Caco-2 (cell line): Measurements from ENCODE around the gene MICAL3. TPM values are rescaled to one million over a fixed set of nuclear protein-coding genes. Genes with fewer than 3 reads are reported as not detected.

Source experiments
- BruUV-seq: library from RNA; stranded (reverse); fragments of 400-500 nt; replicated peaks from 2 replicates; lab custom pipeline; 2021; lab: Mats Ljungman, UMichigan
- CTCF ChIA-PET: fragments of 300-600 bp; sonication (Branson Sonifier 250); formaldehyde crosslinking; loops from one replicate; lab custom pipeline; 2022; ENCODE audit warnings: antibody characterized with exemption; lab: Charles Lee
- POLR2A ChIA-PET: fragments of 300-600 bp; sonication (Branson Sonifier 250); formaldehyde crosslinking; loops from one replicate; lab custom pipeline; 2022; ENCODE audit warnings: antibody characterized with exemption; lab: Charles Lee
- DNase-seq, 2 experiments: peaks; one replicate each; pipeline versions ENCODE4 v3.0.0 to v3.0.0-alpha.2; 2020 to 2022
- H3K27me3 ChIP-seq: replicated peaks from 2 replicates; pipeline ENCODE4 v1.6.0; 2011; ENCODE audit warnings: low read length; ENCODE audit not compliant: control insufficient read depth, insufficient read depth
- H3K36me3 ChIP-seq: 2 replicates; pipeline ENCODE4 v1.5.1; 2011; ENCODE audit warnings: low read length; ENCODE audit not compliant: control insufficient read depth, insufficient read depth
- H3K4me1 ChIP-seq: fragments of 250-450 bp; sonication (Bioruptor Pico); 2 replicates; pipeline ENCODE4 v1.5.1; 2020; ENCODE audit warnings: mild to moderate bottlenecking
- H3K4me3 ChIP-seq: 2 replicates; pipeline ENCODE4 v1.5.1; 2011; ENCODE audit warnings: low read depth, mild to moderate bottlenecking, control low read depth, low read length
- H3K9me3 ChIP-seq: fragments of 250-450 bp; sonication (Bioruptor Pico); 2 replicates; pipeline ENCODE4 v1.5.1; 2020; ENCODE audit warnings: mild to moderate bottlenecking, moderate library complexity
- H3K27ac Mint-ChIP-seq: one replicate; pipeline ENCODE4 v1.8.0; 2022; ENCODE audit warnings: mixed read lengths; ENCODE audit not compliant: unreplicated experiment
- H3K27me3 Mint-ChIP-seq: one replicate; pipeline ENCODE4 v1.8.0; 2022; ENCODE audit warnings: mixed read lengths; ENCODE audit not compliant: insufficient read depth, unreplicated experiment
- H3K36me3 Mint-ChIP-seq: one replicate; pipeline ENCODE4 v1.8.0; 2022; ENCODE audit warnings: mild to moderate bottlenecking, mixed read lengths; ENCODE audit not compliant: insufficient read depth, unreplicated experiment
- H3K4me1 Mint-ChIP-seq: one replicate; pipeline ENCODE4 v1.8.0; 2022; ENCODE audit warnings: low read depth, mixed read lengths; ENCODE audit not compliant: unreplicated experiment
- H3K4me3 Mint-ChIP-seq: one replicate; pipeline ENCODE4 v1.8.0; 2022; ENCODE audit warnings: mild to moderate bottlenecking, moderate library complexity, mixed read lengths; ENCODE audit not compliant: unreplicated experiment
- H3K9me3 Mint-ChIP-seq: one replicate; pipeline ENCODE4 v1.8.0; 2022; ENCODE audit warnings: mixed read lengths; ENCODE audit not compliant: unreplicated experiment
- intact Hi-C: fragments of 100-400 bp; cut with micrococcal nuclease; formaldehyde crosslinking; loops from one replicate; pipeline ENCODE4 v1.10.0; 2022; ENCODE audit not compliant: unreplicated experiment
- total RNA-seq: library from RNA; stranded (reverse); gene quantifications from 2 replicates; pipeline ENCODE4 v1.2.3, GENCODE V29; 2022
- TF ChIP-seq, protein P1 (sequence below), 2 experiments: fragments of 200-600 bp in 1 of 2; IDR thresholded peaks; 1 replicate in 1 of 2; 2 replicates in 1 of 2; pipeline versions ENCODE4 v1.5.1 to v1.8.0; 2011 to 2022; ENCODE audit warnings: antibody characterized with exemption in 1 of 2, control low read depth in 1 of 2, inconsistent platforms in 1 of 2, low read depth in 1 of 2, low read length in 1 of 2, mild to moderate bottlenecking in 1 of 2, moderate library complexity in 1 of 2; ENCODE audit not compliant: insufficient read depth in 1 of 2, severe bottlenecking in 1 of 2, unreplicated experiment in 1 of 2

MICAL3 gene
- total RNA-seq, 1 experiment from 2014 or later, result 65.6 TPM

DNA sequence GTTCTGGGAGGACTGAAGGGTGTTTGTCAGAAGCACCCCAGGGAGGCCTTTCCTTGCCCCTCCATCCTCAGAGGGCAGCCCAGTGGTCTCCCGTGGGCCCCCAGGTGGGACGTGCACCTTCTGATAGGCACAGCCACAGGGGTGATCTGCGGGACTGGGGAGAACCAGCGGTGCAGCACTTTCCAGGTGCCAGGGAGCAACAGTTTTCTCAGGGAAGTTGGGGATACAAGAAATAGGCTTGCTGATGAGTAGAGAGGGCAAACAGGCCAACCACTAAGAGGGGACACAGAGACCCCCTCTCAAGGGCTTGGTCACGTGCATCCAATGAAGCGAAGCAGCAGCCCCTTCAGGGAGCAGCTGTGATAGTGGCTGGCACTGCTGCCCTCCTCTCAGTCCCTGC is 143.0 kb downstream of the MICAL3 start:
- no peak for DNase-seq
- Histone ChIP-seq H3K4me1 (no peaks in the 10 kb centered on the region), H3K36me3 (no peaks in the 10 kb centered on the region; the same call in 1 of the 2 replicates), H3K4me3 (no peak overlapping the region), H3K27me3 (no peaks in the 10 kb centered on the region), H3K9me3 (no peaks in the 10 kb centered on the region)
- Mint-ChIP-seq H3K4me3 (no peak overlapping the region), H3K27me3 (no peaks in the 10 kb centered on the region), H3K36me3 (peaks cover 50% of the 10 kb centered on the region), H3K27ac (peak overlapping the region; percentile 61), H3K9me3 (no peaks in the 10 kb centered on the region), H3K4me1 (peaks cover 9% of the 10 kb centered on the region)
- CTCF ChIA-PET, result no interaction called here
- intact Hi-C loops, result no loop called here
- POLR2A ChIA-PET, result no interaction called here
- BruUV-seq, result no TSS peak
- TF ChIP-seq, protein P1, sequence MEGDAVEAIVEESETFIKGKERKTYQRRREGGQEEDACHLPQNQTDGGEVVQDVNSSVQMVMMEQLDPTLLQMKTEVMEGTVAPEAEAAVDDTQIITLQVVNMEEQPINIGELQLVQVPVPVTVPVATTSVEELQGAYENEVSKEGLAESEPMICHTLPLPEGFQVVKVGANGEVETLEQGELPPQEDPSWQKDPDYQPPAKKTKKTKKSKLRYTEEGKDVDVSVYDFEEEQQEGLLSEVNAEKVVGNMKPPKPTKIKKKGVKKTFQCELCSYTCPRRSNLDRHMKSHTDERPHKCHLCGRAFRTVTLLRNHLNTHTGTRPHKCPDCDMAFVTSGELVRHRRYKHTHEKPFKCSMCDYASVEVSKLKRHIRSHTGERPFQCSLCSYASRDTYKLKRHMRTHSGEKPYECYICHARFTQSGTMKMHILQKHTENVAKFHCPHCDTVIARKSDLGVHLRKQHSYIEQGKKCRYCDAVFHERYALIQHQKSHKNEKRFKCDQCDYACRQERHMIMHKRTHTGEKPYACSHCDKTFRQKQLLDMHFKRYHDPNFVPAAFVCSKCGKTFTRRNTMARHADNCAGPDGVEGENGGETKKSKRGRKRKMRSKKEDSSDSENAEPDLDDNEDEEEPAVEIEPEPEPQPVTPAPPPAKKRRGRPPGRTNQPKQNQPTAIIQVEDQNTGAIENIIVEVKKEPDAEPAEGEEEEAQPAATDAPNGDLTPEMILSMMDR (IDR thresholded peaks at IDR 0.05; ENCODE audit: insufficient read depth in 1 of 2, low read depth in 1 of 2, low read length in 1 of 2, severe bottlenecking in 1 of 2, unreplicated experiment in 1 of 2), result no peak

DNA sequence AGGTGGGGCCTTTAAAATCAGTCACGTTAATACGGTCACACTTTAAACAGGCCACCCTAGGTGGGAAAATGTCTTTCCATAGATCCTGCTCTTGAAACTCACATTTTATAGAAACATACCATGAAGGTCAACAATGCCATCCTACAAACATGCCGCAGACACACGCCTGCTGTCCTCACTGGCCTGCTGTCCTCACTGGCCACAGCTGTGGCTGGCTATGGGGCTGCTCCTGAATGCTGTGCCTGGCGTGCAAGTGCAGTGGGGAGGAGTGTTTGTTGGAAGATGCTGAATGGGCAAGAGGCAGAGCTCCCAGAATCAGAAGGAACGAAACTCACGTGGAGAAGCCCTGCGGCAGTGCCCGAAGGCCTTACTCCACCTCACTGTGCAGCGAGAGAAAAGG is 143.9 kb downstream of the MICAL3 start:
- no peak for DNase-seq
- Mint-ChIP-seq H3K9me3 (no peaks in the 10 kb centered on the region), H3K27me3 (no peaks in the 10 kb centered on the region), H3K4me3 (no peak overlapping the region), H3K4me1 (peaks cover 9% of the 10 kb centered on the region), H3K36me3 (peaks cover 47% of the 10 kb centered on the region), H3K27ac (no peak overlapping the region)
- TF ChIP-seq, protein P1 (IDR thresholded peaks at IDR 0.05; ENCODE audit: insufficient read depth in 1 of 2, low read depth in 1 of 2, low read length in 1 of 2, severe bottlenecking in 1 of 2, unreplicated experiment in 1 of 2), result no peak
- BruUV-seq, result no TSS peak
- CTCF ChIA-PET, result interaction anchor here (0.6 kb wide), 1 partner anchor 96 kb away, joined by 5 read pairs; no protein-coding TSS in a partner anchor
- Histone ChIP-seq H3K4me1 (no peaks in the 10 kb centered on the region), H3K36me3 (no peaks in the 10 kb centered on the region; the same call in 1 of the 2 replicates), H3K4me3 (no peak overlapping the region), H3K9me3 (no peaks in the 10 kb centered on the region), H3K27me3 (no peaks in the 10 kb centered on the region)
- POLR2A ChIA-PET, result no interaction called here
- intact Hi-C loops, result no loop called here

DNA sequence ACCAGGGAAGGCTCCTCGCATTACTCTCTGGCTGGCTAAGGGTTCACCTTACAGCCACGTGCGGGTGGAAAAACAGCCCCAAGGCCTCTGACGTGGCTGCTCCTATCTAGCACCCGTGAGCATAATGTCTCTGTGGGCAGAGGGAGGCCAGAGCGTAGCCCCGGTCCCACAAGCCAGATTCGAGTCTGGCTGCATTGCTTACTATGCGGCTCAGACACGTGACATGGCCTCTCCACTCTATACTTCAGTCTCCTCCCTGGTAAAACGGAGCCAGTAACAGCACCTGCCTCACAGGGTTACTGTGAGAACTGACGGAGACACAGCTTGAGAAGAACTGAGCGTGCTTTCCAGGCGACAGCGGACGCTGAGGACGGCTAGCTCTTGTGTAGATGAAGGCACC is 144.3 kb downstream of the MICAL3 start:
- no peaks in the 10 kb centered on the region; the same call in 1 of the 2 replicates for H3K36me3 ChIP-seq
- no peak overlapping the region for H3K27ac Mint-ChIP-seq

More for the DNA sequence above, 144.3 kb downstream of the MICAL3 start:
- Histone ChIP-seq H3K4me1 (no peaks in the 10 kb centered on the region), H3K27me3 (no peaks in the 10 kb centered on the region), H3K4me3 (no peak overlapping the region), H3K9me3 (no peaks in the 10 kb centered on the region)
- H3K9me3 Mint-ChIP-seq, result no peaks in the 10 kb centered on the region
- peaks cover 43% of the 10 kb centered on the region for H3K36me3 Mint-ChIP-seq
- ChIA-PET POLR2A (no interaction called here), CTCF (interaction anchor here (0.6 kb wide), 1 partner anchor 96 kb away, joined by 5 read pairs; no protein-coding TSS in a partner anchor)
- no peaks in the 10 kb centered on the region for H3K27me3 Mint-ChIP-seq
- no peak overlapping the region for H3K4me3 Mint-ChIP-seq
- TF ChIP-seq, protein P1 (IDR thresholded peaks at IDR 0.05; ENCODE audit: insufficient read depth in 1 of 2, low read depth in 1 of 2, low read length in 1 of 2, severe bottlenecking in 1 of 2, unreplicated experiment in 1 of 2), result no peak
- intact Hi-C loops, result no loop called here
- H3K4me1 Mint-ChIP-seq, result peaks cover 5% of the 10 kb centered on the region
- BruUV-seq, result no TSS peak
- no peak for DNase-seq
